ENCODE measurements around the gene SLC23A2.
"Not testable (repeated sequence)": the region's sequence is repeated elsewhere in the genome, so short reads cannot be mapped to it uniquely, and the experiment has no call there.

SLC23A2 gene

GRCh38 chr20:4871486-4871885 is 129.8 kb downstream of the SLC23A2 start:
- DNase-seq: no peak

DNA sequence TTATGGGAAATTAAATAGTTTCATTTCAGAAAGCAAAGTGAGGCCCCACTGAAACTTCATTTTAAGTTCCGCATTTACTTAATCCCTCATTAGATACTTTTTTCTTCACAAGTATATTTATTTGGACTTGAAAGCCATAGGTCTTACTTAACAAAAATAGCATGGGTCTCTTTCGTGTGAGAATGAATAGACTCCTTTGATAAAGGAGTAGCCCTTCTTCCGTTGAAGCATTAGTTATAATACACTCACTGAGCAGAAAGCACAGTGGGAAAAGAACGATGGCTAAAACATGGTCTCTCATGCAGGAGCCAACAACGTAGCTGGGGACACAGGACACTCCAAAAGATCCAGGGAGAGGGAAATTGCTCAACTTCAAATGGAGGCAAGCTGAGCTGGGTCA is 130.4 kb downstream of the SLC23A2 start:
- no peak for DNase-seq

DNA sequence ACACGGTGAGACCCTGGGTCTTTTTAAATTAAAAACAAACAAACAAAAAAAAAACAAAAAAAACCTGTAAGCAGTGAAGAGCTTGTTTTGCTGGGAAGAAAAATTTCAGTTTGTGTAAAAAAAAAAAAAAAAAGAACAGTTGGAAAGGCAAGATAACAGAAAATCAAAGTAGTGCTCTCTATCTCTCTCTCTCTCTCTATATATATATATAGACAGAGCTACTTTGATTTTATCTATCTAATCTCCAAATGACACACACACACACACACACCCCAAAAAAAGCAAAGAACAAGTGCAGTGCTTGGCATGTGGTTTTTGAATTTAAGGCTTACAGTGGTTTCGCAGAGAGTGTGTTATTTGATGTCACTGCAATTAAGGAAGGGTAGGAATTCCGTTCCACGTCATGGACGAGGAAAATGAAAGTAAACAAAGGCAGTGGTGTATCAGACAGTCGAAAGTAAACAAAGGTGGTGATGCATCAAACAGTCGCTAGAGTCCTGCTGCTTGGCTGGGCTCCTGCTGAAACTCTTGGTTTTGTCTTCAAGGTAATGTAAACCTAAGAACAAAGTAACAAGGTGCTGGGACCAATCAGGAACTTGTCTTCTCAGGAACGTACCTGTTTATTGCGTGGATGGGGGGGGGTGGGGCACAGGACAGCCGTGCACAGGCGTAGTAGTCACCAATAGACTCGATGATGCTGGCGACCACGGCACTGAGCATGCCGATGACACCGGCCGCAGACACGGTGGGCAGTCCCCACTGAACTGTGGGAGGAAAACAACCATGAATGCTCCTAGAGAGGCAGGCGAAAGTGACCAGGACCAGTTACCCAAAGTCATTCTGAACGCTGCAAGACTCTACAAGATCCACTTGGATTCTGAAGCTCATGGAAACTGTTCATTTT is 131.8 kb downstream of the SLC23A2 start:
- no peak for DNase-seq

DNA sequence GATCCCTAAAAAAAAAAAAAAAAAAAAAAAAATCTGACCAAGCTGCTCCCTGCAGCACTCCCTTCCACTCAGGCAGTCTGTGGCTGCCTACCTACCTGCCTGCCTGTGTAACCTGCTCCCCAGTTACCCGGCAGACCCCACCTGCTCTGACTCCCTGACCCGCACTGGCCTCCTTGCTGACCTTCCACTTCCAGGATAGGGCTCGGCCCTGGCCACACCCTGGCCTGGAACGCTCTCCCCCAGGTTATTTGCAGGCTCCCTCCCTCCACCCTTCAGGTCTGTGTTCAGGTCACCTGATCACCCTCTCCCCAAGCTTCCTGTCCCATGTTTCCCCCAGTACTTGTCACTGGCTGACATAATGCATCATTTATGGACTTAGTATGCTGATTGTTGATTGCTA is 134.3 kb downstream of the SLC23A2 start:
- no peak for DNase-seq

- DNase-seq: no peak
Measured at GRCh38 chr20:4866429-4866828, 134.9 kb downstream of the SLC23A2 start.

DNA sequence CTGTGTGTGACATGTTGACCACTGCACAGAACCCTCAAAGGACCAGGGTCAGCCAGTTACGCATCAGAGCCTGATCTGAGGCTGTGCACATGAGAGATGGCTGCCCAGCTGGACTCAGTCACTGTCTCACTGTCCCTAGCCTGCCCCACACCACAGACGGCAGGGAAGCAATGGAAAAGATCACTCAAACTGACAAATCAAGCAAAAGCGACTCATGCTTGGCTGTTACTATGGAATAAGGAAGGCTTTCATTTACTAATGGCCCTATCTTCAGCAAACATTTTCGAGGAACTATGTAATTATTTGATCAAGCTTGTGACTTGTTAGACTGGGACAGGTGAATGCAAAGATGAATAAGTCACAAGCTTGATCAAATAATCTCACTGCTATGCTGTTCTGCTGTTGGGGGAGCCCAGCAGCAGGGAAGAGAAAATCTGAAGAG is 137.0 kb downstream of the SLC23A2 start:
- no peak for DNase-seq

- DNase-seq: no peak
Measured at GRCh38 chr20:4862661-4863060, 138.6 kb downstream of the SLC23A2 start.

GRCh38 chr20:4861961-4862360 is 139.3 kb downstream of the SLC23A2 start:
- no peak for DNase-seq

- DNase-seq: no peak
Measured at GRCh38 chr20:4858000-4858399, 143.3 kb downstream of the SLC23A2 start.

- DNase-seq: no peak
Measured at GRCh38 chr20:4856022-4856755, 145.1 kb downstream of the SLC23A2 start.

- DNase-seq: no peak
Measured at GRCh38 chr20:4855555-4855954, 145.8 kb downstream of the SLC23A2 start.

DNA sequence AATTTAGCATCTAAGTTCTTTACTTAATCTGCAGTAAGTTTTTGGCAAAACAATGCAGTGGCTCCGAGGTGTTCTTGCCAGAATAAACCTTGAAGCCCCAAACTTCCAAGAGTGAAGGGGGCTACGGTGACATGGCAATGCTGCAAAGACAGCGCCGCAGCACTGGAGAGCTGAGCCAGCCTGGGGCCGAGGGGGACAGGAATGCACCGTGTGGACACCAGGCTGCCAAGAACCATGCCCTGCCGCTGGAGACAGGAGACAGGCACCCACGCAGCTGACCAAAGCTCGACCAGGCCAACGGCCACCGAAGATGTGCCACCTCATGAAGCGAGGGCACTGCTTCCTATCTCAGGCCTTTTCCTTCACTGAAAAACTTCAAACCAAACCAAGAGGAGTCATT is 146.2 kb downstream of the SLC23A2 start:
- no peak for DNase-seq

GRCh38 chr20:4854561-4854901 is 146.8 kb downstream of the SLC23A2 start:
- no peak for DNase-seq

DNA sequence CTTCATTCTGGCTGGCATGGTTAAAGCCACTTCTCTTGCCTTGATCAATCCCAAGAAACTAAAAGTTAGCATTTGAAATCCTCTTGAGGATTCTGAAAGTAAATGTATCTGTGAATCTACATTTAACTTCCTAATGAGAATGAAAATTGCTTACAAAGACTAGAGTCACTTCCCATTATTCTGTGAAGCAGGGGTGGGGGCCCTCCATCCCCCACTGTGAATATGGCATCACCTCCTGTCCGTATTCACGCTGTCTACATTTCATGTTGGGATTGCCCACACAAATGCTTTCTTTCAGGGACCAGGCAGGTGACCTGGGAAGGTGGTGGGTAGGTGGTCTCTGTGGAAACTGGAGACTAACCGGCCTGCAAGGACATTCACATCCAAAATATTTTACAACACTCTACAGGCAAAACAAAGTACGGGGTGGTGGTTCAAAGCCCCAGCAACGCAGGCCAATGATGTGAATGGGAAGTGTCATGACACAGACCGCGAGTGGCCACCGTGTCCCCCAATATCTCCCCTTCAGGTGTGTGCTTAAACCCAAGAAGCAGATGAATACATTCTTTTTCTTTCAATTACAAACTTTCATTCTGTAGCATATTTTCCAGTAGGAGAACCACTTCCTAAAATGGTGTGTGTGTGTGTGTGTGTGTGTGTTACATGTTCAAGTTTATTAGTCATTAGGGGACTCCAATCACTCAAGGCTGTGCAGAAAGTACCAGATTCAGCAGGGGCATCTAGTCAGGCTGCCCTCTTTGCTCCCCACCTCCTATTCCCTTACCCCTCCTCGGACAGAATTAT is 147.4 kb downstream of the SLC23A2 start:
- no peak for DNase-seq

- no peak for DNase-seq
Measured at GRCh38 chr20:4853004-4853403, 148.3 kb downstream of the SLC23A2 start.

DNA sequence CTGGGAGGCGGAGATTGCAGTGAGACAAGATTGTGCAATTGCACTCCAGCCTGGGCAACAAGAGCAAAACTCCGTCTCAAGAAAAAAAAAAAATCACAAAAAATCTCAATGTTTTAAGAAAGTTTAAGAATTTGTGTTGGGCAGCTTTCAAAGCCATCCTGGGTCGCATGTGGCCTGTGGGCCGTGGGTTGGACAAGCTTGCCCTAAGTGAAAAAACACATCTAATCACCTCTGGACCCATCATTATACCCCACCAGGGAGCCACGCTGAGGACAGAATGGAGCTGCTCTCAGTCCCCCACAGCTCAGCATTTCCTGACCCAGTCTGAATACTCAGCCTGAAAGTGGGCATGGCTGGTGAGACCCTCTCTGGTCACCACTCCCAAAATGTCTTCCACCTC is 150.3 kb downstream of the SLC23A2 start:
- no peak for DNase-seq

DNA sequence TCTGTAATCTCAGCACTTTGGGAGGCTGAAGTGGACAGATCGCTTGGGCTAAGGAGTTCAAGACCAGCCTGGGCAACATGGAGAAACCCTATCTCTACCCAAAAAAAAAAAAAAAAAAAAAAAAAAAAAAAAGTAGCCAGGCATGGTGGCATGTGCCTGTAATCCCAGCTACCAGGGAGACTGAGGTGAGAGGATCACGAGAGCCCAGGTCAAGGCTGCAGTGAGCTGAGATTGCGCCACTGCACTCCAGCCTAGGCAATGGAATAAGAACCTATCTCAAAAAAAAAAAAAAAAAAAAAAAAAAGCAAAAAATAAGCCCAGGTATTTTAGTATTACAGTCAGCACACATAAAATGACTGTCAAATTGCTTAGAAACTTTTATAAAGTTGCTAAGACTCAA is 152.5 kb downstream of the SLC23A2 start:
- DNase-seq: not testable (repeated sequence)

DNA sequence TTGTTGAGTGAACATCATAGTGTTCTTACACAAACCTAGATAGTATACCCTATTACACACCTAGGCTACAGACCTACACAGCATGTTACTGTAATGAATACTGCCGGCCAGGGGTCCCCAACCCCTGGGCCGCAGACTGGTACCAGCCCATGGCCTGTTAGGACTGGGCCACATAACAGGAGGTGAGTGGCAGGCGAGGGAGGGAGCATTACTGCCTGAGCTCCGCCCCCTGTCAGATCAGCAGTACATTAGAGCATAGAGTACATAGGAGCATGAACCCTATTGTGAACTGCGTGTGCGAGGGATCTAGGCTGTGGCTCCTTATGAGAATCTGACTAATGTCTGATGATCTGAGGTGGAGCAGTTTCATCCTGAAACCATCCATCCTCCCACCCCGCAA is 153.3 kb downstream of the SLC23A2 start:
- no peak for DNase-seq

GRCh38 chr20:4846821-4847220 is 154.5 kb downstream of the SLC23A2 start:
- no peak for DNase-seq

- no peak for DNase-seq
Measured at GRCh38 chr20:4844751-4845465, 156.4 kb downstream of the SLC23A2 start.

DNA sequence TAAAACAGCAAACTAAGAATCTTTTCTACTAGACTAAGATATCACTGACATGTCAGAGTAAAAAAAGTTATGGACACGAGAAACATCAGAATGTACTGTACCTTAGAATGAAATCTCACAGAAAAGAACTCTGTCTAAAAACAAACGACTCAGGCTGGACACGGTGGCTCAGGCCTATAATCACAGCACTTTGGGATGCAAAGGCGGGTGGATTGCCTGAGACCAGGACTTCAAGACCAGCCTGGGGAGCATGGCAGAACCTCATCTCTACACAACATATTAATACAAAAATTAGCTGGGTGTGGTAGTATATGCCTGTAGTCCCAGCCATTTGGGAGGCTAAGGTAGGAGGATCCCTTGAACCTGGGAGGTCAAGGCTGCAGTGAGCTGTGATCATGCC is 157.0 kb downstream of the SLC23A2 start:
- no peak for DNase-seq

- no peak for DNase-seq
Measured at GRCh38 chr20:4840801-4841200, 160.5 kb downstream of the SLC23A2 start.

- no peak for DNase-seq
Measured at GRCh38 chr20:4838526-4838925, 162.8 kb downstream of the SLC23A2 start.

Measured in NCI-H1092 (cell line).